Hepatocyte (in vitro differentiated cells): ENCODE measurements around the gene SYT1. TPM values are rescaled to one million over a fixed set of nuclear protein-coding genes. Genes with fewer than 3 reads are reported as not detected.

ENCODE experiments used
- DNase-seq: peaks from one replicate; pipeline ENCODE4 v3.0.0-alpha.2; 2016; ENCODE audit warnings: low spot score
- H2AFZ ChIP-seq: fragments of 200-600 bp; sonication (generic); 2 replicates; pipeline ENCODE4 v1.6.0; 2016; ENCODE audit warnings: antibody characterized with exemption, mild to moderate bottlenecking
- H3K27ac ChIP-seq: fragments of 200-600 bp; sonication (generic); 2 replicates; pipeline ENCODE4 v1.5.1; 2016; ENCODE audit warnings: mild to moderate bottlenecking
- H3K27me3 ChIP-seq: fragments of 200-600 bp; sonication (generic); 2 replicates; pipeline ENCODE4 v1.6.1; 2016
- H3K36me3 ChIP-seq: fragments of 200-600 bp; sonication (generic); replicated peaks from 2 replicates; pipeline ENCODE4 v1.5.1; 2016; ENCODE audit warnings: low read depth; ENCODE audit not compliant: insufficient read depth
- H3K4me1 ChIP-seq: fragments of 200-600 bp; sonication (generic); 2 replicates; pipeline ENCODE4 v1.5.1; 2016; ENCODE audit warnings: mild to moderate bottlenecking, moderate library complexity; ENCODE audit not compliant: insufficient read depth
- H3K4me2 ChIP-seq: fragments of 200-600 bp; sonication (generic); 2 replicates; pipeline ENCODE4 v1.6.0; 2016
- H3K4me3 ChIP-seq: fragments of 200-600 bp; sonication (generic); 2 replicates; pipeline ENCODE4 v1.5.1; 2016; ENCODE audit warnings: mild to moderate bottlenecking
- H3K79me2 ChIP-seq: fragments of 200-600 bp; sonication (generic); 2 replicates; pipeline ENCODE4 v1.6.0; 2017; ENCODE audit warnings: mild to moderate bottlenecking
- H3K9me2 ChIP-seq: fragments of 200-600 bp; sonication (generic); replicated peaks from 2 replicates; pipeline ENCODE4 v1.6.0; 2017; ENCODE audit warnings: mild to moderate bottlenecking; ENCODE audit not compliant: insufficient read depth
- H3K9me3 ChIP-seq: fragments of 200-600 bp; sonication (generic); 2 replicates; pipeline ENCODE4 v1.5.1; 2016; ENCODE audit warnings: low read depth, mild to moderate bottlenecking
- H4K20me1 ChIP-seq: fragments of 200-600 bp; sonication (generic); 2 replicates; pipeline ENCODE4 v1.6.0; 2016; ENCODE audit warnings: mild to moderate bottlenecking; ENCODE audit not compliant: insufficient read depth, poor library complexity, severe bottlenecking
- CTCF ChIP-seq: fragments of 200-600 bp; sonication (generic); IDR thresholded peaks from 2 replicates; pipeline ENCODE4 v1.5.1; 2016; ENCODE audit warnings: antibody characterized with exemption, mild to moderate bottlenecking; ENCODE audit not compliant: poor library complexity
- EZH2 ChIP-seq: fragments of 200-600 bp; sonication (generic); IDR thresholded peaks from 2 replicates; pipeline ENCODE4 v1.6.1; 2016; ENCODE audit warnings: antibody characterized with exemption, mild to moderate bottlenecking, borderline replicate concordance
- EZH2phosphoT487 ChIP-seq: fragments of 200-600 bp; sonication (generic); IDR thresholded peaks from one replicate; pipeline ENCODE4 v1.6.1; 2018; ENCODE audit warnings: antibody characterized with exemption, mild to moderate bottlenecking, low read depth, moderate library complexity; ENCODE audit not compliant: unreplicated experiment, severe bottlenecking
- WGBS: methylation state at CpG from one replicate; pipeline ENCODE4 v1.1.6; 2016; ENCODE audit warnings: low lambda C conversion rate; ENCODE audit errors: missing lambda C conversion rate; 5-methylcytosine and 5-hydroxymethylcytosine counted together
- polyA plus RNA-seq: library from polyadenylated mRNA; unstranded; fragments of >200 nt; fragmentation: Nextera tagmentation; extraction: Ambion mirVana; gene quantifications from 2 replicates; pipeline ENCODE4 v1.2.1, GENCODE V29; 2016
- total RNA-seq: library from RNA; depleted of rRNA; stranded (reverse); fragments of >200 nt; gene quantifications from 2 replicates; pipeline ENCODE4 v1.2.3, GENCODE V29; 2014

The SYT1 gene
- total and polyA plus RNA-seq, 2 experiments from 2014 or later: 1.3 to 2.5 TPM

GRCh38 chr12:78885466-78885865 lies 20.9 kb downstream of the SYT1 start:
- 33% methylated on average over 2 of the region's 2 CpGs for WGBS
- Histone ChIP-seq H4K20me1 (no peaks in the 10 kb centered on the region), H3K4me3 (no peak overlapping the region), H3K9me2 (no peaks in the 10 kb centered on the region), H2AFZ (no peak overlapping the region), H3K9me3 (no peaks in the 10 kb centered on the region), H3K27me3 (no peaks in the 10 kb centered on the region), H3K27ac (no peak overlapping the region), H3K4me1 (no peaks in the 10 kb centered on the region), H3K36me3 (no peaks in the 10 kb centered on the region), H3K4me2 (no peak overlapping the region), H3K79me2 (no peaks in the 10 kb centered on the region)
- no peak for DNase-seq
- TF ChIP-seq EZH2 (no peak), EZH2phosphoT487 (no peak), CTCF (no peak)

- H3K36me3 ChIP-seq: no peaks in the 10 kb centered on the region
Measured at GRCh38 chr12:78886719-78887407, 22.3 kb downstream of the SYT1 start.

GRCh38 chr12:78887444-78887843 lies 22.9 kb downstream of the SYT1 start:
- 96% methylated on average over 3 of the region's 3 CpGs for WGBS
- Histone ChIP-seq H3K27ac (no peak overlapping the region), H2AFZ (no peak overlapping the region)

More at GRCh38 chr12:78886719-78887407, 22.3 kb downstream of the SYT1 start:
- Histone ChIP-seq H3K9me3 (no peaks in the 10 kb centered on the region), H3K27me3 (no peaks in the 10 kb centered on the region), H3K9me2 (no peaks in the 10 kb centered on the region), H3K4me2 (no peak overlapping the region), H3K4me3 (no peak overlapping the region), H2AFZ (no peak overlapping the region), H3K79me2 (no peaks in the 10 kb centered on the region), H3K27ac (no peak overlapping the region), H3K4me1 (no peaks in the 10 kb centered on the region), H4K20me1 (no peaks in the 10 kb centered on the region)
- no peak for TF ChIP-seq EZH2phosphoT487
- TF ChIP-seq CTCF: no peak
- no peak for TF ChIP-seq EZH2
- 83% methylated on average over 7 of the region's 7 CpGs for WGBS
- DNase-seq: no peak

More at GRCh38 chr12:78887444-78887843, 22.9 kb downstream of the SYT1 start:
- H3K27me3 ChIP-seq: no peaks in the 10 kb centered on the region
- H3K4me1 ChIP-seq: no peaks in the 10 kb centered on the region
- H3K4me3 ChIP-seq: no peak overlapping the region
- no peaks in the 10 kb centered on the region for H3K36me3 ChIP-seq
- H3K79me2 ChIP-seq: no peaks in the 10 kb centered on the region
- no peaks in the 10 kb centered on the region for H4K20me1 ChIP-seq
- TF ChIP-seq EZH2 (no peak), CTCF (no peak), EZH2phosphoT487 (no peak)
- no peaks in the 10 kb centered on the region for H3K9me2 ChIP-seq
- no peak overlapping the region for H3K4me2 ChIP-seq
- DNase-seq: no peak
- no peaks in the 10 kb centered on the region for H3K9me3 ChIP-seq
